ENCODE results near the gene MYH14. TPM values are rescaled to one million over a fixed set of nuclear protein-coding genes. Genes with fewer than 3 reads are reported as not detected.

Gene MYH14
- polyA plus RNA-seq, 3 donors: not detected

GRCh38 chr19:50215820-50216219, 12.4 kb downstream of the MYH14 start:
- Histone ChIP-seq H3K4me3 (replicated peaks in 1 of 3; ENCODE audit: low read depth in 2 of 3, low read length in 3 of 3) (no peak overlapping the region), H3K4me2 (replicated peaks; ENCODE audit: extremely low read depth, low read length, poor library complexity, severe bottlenecking) (no peak overlapping the region), H3K4me1 (ENCODE audit: control insufficient read depth in 1 of 2, insufficient read depth in 2 of 2, low read length in 2 of 2) (no peaks in the 10 kb centered on the region), H3K36me3 (replicated peaks in 1 of 2; ENCODE audit: control insufficient read depth in 1 of 2, insufficient read depth in 2 of 2, low read length in 2 of 2) (no peaks in the 10 kb centered on the region), H3K9me3 (replicated peaks in 1 of 2; ENCODE audit: control insufficient read depth in 1 of 2, insufficient read depth in 1 of 2, low read length in 2 of 2) (peaks cover 0 to 8% of the 10 kb centered on the region in 2 donors), H3K79me2 (ENCODE audit: insufficient read depth, low read length) (no peaks in the 10 kb centered on the region), H2AFZ (ENCODE audit: insufficient read depth, low read depth, low read length, poor library complexity, severe bottlenecking) (no peak overlapping the region), H3K9ac (ENCODE audit: insufficient read depth, low read length, poor library complexity, severe bottlenecking) (no peak overlapping the region), H3K27me3 (ENCODE audit: control insufficient read depth in 2 of 2, insufficient read depth in 2 of 2, low read length in 2 of 2) (peaks cover 0 to 12% of the 10 kb centered on the region in 2 donors), H4K20me1 (ENCODE audit: insufficient read depth, low read length) (no peaks in the 10 kb centered on the region), H3K27ac (ENCODE audit: low read depth in 1 of 2, low read length in 2 of 2) (no peak overlapping the region)
- TF ChIP-seq CTCF (IDR thresholded peaks at IDR 0.05): no peak
- peaks cover 0 to 13% (median 7%) of the 10 kb centered on the region in 7 donors for H3K9me3 Mint-ChIP-seq
- 92% methylated on average over 2 of the region's 3 CpGs for WGBS (ENCODE audit: insufficient coverage)
- peak overlapping the region in 1 of 2 donors; percentile 30 for H3K4me3 Mint-ChIP-seq
- intact Hi-C loops (cut with micrococcal nuclease): no loop called here
- H3K4me1 Mint-ChIP-seq: no peaks in the 10 kb centered on the region
- H3K27me3 Mint-ChIP-seq (ENCODE audit: low read depth in 3 of 3): peaks cover 24 to 36% (median 25%) of the 10 kb centered on the region in 3 donors
- no peak overlapping the region for H3K27ac Mint-ChIP-seq
- no peaks in the 10 kb centered on the region for H3K36me3 Mint-ChIP-seq
- no peak for DNase-seq

GRCh38 chr19:50221087-50221486, 17.7 kb downstream of the MYH14 start:
- H3K4me1 Mint-ChIP-seq: no peaks in the 10 kb centered on the region
- no peak overlapping the region for H3K9ac ChIP-seq (ENCODE audit: insufficient read depth, low read length, poor library complexity, severe bottlenecking)

More at GRCh38 chr19:50221087-50221486, 17.7 kb downstream of the MYH14 start:
- 94% methylated on average over 6 of the region's 7 CpGs for WGBS (ENCODE audit: insufficient coverage)
- Mint-ChIP-seq H3K9me3 (peaks cover 9 to 19% (median 17%) of the 10 kb centered on the region in 7 donors), H3K27me3 (ENCODE audit: low read depth in 3 of 3) (peaks cover 1 to 17% (median 10%) of the 10 kb centered on the region in 3 donors), H3K4me3 (no peak overlapping the region), H3K36me3 (no peaks in the 10 kb centered on the region), H3K27ac (no peak overlapping the region)
- TF ChIP-seq CTCF (IDR thresholded peaks at IDR 0.05): no peak
- intact Hi-C loops (cut with micrococcal nuclease): loop anchor here in 1 of 2 donors (10.0 kb wide), 1 partner anchor 1074 kb away; no protein-coding TSS in a partner anchor
- H3K4me1 ChIP-seq (ENCODE audit: control insufficient read depth in 1 of 2, insufficient read depth in 2 of 2, low read length in 2 of 2): no peaks in the 10 kb centered on the region
- H3K36me3 ChIP-seq (replicated peaks in 1 of 2; ENCODE audit: control insufficient read depth in 1 of 2, insufficient read depth in 2 of 2, low read length in 2 of 2): no peaks in the 10 kb centered on the region
- no peaks in the 10 kb centered on the region for H4K20me1 ChIP-seq (ENCODE audit: insufficient read depth, low read length)
- H3K79me2 ChIP-seq (ENCODE audit: insufficient read depth, low read length): no peaks in the 10 kb centered on the region
- H2AFZ ChIP-seq (ENCODE audit: insufficient read depth, low read depth, low read length, poor library complexity, severe bottlenecking): no peak overlapping the region
- no peaks in the 10 kb centered on the region for H3K27me3 ChIP-seq (ENCODE audit: control insufficient read depth in 2 of 2, insufficient read depth in 2 of 2, low read length in 2 of 2)
- DNase-seq: no peak
- no peak overlapping the region for H3K27ac ChIP-seq (ENCODE audit: low read depth in 1 of 2, low read length in 2 of 2)
- H3K4me3 ChIP-seq (replicated peaks in 1 of 3; ENCODE audit: low read depth in 2 of 3, low read length in 3 of 3): no peak overlapping the region
- H3K9me3 ChIP-seq (replicated peaks in 1 of 2; ENCODE audit: control insufficient read depth in 1 of 2, insufficient read depth in 1 of 2, low read length in 2 of 2): peaks cover 6 to 16% of the 10 kb centered on the region in 2 donors
- no peak overlapping the region for H3K4me2 ChIP-seq (replicated peaks; ENCODE audit: extremely low read depth, low read length, poor library complexity, severe bottlenecking)

Measured in CD14-positive monocyte (primary cell).